Head of caudate nucleus (tissue), 42 donors: ENCODE measurements around the gene PIK3R1.

Source experiments
- DNase-seq, 42 donors: peaks; one replicate each; pipeline versions ENCODE4 v3.0.0 to v3.0.0-alpha.2; 2020 to 2021; ENCODE audit warnings: mixed read lengths in 7 of 42
- intact Hi-C: fragments of 100-400 bp; cut with DNase I; formaldehyde crosslinking; loops from one replicate; pipeline ENCODE4 v1.15.0; 2022

PIK3R1 gene

DNA sequence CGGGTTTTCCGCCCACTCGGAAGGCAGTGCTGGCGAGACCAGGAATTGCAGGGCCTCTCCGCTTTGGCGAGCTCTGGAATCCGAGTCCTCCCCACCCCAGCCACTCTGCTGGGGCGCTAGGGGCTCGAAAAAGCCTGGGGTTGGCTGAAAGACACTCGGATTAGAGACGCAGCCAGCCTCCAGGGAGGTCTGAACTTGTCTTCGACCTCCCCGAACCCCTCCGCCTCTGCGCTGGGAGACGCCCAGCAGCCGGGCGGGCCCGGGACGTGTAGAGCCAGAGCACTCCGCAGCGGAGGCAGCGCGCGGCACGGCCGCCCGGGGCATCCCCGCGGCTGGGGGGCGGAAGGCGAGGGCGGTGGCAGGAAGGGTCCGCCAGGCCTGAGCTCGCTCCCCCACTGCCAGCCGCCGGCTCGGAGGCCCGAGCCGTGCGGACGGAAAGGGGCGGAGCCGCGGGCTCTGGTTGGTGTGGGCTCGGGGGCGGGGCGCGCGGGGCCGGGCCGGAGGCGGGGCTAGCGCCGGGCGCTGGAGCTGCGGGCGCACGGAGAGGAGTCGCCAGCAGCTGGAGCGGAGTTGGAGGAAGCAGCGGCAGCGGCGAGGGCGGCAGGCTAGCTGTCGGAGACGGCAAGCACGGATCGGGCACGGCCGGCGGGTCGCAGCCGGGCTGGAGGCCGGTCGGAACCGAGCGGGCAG, at the start of gene PIK3R1:
Gene PIK3R1, plus strand, starts transcription at position 549 of the 690 bp plus-strand sequence. CDS start 10,920 bp downstream, outside the sequence.
- intact Hi-C loops, result loop anchor here (10.0 kb wide), 2 partner anchors 131 to 201 kb away; no protein-coding TSS in a partner anchor

DNA sequence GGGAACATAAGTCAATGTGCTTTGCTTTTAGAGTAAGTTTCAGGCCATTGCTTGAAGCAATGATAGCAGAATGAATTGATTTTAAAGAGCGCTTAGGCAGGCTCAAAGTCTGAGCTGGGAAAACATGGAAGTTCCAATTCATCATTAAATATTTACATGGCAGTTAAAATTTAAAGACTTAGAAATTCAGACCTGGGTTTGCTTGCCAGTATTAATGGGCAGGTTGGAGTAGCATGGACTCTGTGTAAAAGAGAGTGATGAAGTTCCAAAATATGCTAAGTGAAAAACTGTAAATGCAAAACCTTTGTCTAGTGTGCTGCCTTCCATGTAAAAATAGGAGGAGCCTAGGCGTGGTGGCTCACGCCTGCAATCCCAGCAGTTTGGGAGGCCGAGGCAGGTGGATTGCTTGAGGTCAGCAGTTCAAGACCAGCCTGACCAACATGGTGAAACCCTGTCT, 48.3 kb upstream of the PIK3R1 start:
- intact Hi-C loops, result no loop called here
- no peak for DNase-seq

More for the DNA sequence above, at the start of gene PIK3R1:
- peak; percentile 85 to 99 (median 96) for DNase-seq

DNA sequence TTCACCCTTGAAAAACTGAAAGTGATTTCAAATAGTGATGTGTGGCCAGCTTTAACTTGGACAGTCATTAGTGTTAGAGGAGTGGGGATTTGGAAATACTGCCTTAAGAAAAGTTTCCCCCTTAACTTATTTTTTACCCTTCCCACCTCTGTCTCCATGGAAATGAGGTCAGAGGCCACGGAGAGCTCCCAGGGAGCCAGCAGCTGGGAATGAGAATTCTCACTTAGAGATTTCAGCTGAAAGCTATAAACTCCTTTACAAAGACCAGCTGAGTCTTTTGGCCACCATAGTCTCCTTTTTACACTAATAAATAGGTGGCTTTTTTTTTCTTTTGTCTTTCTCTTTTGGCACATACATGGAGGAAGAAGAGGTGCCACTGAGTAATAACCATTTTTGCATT, 45.7 kb upstream of the PIK3R1 start:
- intact Hi-C loops, result no loop called here

DNA sequence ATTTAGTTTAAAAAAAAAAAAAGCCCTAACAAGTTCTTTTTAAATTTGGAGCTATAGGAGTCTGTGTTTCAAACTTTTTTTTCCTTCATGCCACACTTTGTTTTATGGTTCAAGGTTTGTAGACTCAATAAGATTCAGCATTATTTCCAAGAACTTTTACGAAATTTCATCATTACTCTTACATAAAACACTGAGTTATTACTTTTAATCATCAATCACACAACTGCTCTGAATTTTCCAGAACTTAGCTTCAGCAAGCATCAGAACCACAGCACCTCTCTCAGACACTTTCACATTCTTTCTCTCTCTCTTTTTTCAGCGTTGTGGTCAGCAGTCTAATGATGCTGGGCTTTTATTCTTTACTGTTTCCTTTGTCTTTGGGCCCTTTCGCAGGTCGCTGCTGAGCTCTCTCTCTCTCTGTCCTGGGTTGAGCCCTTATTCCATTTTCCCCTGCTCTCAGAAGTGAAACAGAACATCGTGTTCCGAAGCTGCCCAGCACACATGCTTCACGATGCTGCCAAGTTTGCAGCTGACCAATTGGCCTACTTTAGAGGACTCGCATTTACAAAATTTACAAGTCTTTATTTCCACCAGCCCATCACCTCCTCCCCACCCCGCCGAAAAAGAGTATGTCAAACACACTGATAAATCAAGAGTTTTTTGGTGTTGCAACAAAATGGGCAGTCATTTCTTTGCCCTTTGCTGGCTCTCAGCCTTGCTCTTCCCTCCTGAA, 44.6 kb upstream of the PIK3R1 start:
- intact Hi-C loops, result no loop called here
- DNase-seq, result peak; percentile 18 to 89 (median 72)

More for the DNA sequence above, 45.7 kb upstream of the PIK3R1 start:
- DNase-seq, result no peak

DNA sequence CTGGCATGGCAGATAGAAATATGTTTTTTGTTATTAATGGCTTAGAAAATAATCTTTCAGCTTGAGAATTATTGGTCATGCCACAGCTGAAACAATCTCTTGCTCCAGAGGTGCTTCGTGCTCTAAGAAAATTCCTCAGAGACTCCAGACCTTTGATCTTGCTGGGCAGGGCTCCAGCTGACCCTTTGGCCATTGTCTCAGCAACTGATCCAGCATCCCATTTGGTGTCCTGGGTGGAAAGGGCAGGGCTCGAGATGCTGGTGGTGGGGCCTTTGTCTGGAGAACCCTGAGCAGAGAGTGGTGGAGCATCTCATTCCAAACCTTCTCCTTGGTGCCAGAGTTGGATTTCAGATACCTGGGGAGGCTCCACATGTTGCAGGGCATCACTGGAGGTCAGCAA, 43.2 kb upstream of the PIK3R1 start:
- intact Hi-C loops, result no loop called here

DNA sequence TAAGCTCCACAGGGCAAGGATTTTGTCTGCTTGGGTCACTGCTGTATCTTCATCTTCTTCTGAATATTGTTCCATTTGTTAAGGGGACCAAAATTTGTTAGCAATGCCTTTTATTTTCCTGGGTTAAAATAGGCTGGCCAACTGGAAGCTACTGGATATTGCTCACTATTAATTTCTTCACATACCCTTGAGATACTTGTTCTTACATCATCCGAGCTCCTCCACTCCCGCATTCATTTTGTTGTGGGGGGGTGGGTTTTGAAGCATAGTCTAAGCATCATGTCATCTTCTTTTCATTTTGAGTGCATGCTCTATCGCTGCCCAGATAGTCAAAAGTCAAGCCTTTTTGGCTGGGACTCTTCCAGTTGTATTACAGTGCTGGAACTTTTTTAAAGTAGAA, 42.5 kb upstream of the PIK3R1 start:
- intact Hi-C loops, result no loop called here

More for the DNA sequence above, 43.2 kb upstream of the PIK3R1 start:
- no peak for DNase-seq

DNA sequence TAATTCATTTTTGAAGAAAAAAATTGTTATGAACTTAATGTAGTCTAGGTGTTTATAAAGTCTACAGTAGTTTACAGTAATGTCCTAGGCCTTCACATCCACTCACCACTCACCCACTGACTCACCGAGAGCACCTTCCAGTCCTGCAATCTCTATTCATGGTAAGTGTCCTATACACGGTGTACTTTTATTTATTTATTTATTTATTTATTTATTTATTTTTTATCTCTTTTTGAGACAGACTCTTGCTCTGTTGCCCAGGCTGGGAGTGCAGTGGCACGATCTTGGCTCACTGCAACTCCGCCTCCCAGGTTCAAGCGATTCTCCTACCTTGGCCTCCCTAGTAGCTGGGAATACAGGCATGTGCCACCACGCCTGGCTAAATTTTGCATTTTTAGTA, 39.3 kb upstream of the PIK3R1 start:
- intact Hi-C loops, result no loop called here
- DNase-seq, result no peak

More for the DNA sequence above, 42.5 kb upstream of the PIK3R1 start:
- no peak for DNase-seq

DNA sequence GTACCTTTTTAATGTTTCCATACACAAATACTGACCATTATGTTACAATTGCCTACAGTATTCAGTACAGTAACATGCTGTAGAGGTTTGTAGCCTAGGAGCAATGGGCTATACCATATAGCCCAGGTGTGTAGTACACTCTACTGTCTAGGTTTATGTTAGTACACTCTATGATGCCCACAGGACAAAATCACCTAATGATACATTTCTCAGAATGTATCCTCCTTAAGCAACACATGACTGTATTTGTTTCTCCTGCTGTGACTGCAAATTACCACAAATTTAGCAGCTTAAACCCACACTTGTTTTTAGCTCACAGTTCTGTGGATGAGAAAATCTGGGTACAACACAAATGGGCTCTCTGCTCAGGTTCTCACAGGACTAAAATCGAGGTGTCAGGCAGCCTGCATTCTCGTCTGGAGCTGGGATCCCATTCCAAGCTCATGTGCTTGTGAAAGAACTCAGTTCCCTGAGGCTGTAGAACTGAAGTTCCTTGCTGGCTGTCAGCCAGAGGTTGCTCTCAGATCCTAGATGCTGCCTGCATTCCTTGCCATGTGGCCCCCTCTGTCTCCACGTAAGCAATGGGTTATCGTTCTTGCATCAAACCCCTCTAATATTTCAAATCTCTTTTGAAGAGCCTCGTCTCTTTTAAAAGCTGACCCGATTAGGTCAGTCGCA, 38.6 kb upstream of the PIK3R1 start:
- DNase-seq, result no peak
- intact Hi-C loops, result no loop called here

DNA sequence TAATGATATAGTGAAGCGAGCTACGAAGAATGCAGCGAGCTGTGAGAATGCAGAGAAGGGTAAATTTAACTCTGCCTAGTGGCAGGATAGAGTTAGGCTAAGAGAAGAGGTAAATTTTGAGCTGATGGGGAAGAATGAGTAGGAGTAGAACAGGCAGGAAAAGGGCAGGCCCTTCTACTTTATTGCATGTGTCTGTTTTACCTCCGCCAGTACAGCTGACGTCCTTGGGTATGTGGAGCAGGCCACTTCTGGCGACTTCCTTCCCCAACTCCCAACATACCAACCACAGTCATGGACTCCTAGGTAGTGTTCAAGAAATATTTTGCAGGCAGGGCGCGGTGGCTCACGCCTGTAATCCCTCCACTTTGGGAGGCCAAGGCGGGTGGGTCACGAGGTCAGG, 37.9 kb upstream of the PIK3R1 start:
- DNase-seq, result no peak
- intact Hi-C loops, result no loop called here

DNA sequence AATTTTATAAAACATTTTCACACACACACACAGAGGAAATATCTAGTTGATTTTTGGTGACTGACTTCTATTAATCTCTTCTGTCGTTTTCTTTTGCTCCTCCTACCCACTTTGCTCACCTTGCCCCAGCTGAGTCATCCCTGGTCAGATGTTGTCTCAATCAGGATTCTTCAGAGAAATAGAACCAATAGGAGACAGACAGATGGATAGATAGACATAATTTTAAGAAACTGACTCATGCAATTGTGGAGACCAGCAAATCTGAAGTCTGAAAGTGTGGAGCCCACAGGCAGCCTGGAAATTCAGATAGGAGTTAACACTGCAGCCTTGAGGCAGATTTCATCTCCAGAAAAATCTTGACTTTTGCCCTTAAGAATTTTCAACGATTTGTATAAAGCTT, 37.0 kb upstream of the PIK3R1 start:
- intact Hi-C loops, result no loop called here
- peak in 6 of 42 donors; percentile 33 to 64 (median 38) for DNase-seq

DNA sequence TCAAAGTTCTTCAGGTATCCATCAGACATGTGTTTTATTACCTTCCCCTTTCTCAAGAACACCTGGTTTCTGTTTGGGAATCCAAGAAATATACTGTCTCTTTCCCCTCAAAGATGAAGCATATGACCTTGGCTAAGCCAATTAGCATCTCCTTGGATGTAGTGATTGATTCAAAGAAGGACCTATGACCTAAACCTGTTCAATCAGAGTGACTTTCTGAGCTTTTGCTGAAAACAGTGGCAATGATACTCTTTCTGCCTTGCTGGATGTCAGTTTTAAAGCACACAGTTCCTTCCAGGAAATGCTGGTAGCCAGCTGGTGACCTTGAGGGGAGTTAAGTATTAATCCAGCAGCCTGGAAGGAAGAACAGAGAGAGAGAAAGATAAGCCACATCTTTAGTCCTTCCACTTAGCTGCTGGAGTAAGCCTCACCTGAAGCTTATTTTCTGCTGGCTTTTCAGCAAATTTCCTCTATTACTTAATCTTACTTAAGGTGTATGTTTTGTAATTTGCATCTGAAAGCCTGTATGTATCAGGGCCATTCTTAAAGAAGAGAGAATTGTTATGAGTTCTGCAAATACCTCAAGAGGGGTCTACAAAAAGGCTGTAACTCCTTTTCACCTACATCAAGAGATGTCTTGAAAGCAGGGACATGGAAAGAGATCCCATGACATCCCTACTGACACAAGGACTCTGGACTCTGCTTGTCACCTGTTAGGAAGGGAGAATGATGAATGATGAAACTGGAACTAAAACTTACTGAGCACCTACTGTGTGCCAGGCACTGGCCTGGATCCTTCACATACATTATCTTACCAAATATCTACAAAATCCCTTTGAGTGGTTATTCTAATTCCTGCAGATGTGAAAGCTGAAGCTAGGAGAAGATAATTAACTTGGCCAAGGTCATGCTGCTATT, 35.2 kb upstream of the PIK3R1 start:
- DNase-seq, result no peak
- intact Hi-C loops, result no loop called here

DNA sequence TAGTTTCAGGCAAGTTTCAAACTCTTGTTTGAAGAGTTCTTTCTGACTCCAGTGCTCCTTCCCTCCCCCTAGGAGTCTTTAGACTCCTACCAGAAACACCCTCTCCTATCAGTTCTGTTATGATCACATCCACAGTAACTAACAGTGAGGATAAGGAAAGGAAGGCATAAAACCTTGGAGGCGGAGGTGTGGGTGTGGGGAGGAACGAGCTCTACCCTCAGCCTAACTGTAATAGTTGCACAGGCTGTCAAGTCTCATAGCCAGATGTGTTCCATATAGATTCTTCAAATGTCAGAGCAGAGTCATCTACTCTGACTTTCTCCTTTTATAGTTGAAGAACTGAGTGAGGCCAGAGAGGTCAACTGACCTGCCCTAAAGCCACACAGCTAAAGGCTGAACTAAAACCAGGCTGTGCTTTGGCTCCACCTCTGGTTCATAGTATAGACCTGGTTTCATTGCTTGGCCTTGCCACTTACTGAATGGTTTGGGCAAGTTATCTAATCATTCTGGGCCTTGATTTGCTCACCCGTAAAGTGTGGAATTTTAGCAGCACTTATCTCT, 34.4 kb upstream of the PIK3R1 start:
- DNase-seq, result peak in 32 of 42 donors; percentile 23 to 86 (median 54)
- intact Hi-C loops, result no loop called here

DNA sequence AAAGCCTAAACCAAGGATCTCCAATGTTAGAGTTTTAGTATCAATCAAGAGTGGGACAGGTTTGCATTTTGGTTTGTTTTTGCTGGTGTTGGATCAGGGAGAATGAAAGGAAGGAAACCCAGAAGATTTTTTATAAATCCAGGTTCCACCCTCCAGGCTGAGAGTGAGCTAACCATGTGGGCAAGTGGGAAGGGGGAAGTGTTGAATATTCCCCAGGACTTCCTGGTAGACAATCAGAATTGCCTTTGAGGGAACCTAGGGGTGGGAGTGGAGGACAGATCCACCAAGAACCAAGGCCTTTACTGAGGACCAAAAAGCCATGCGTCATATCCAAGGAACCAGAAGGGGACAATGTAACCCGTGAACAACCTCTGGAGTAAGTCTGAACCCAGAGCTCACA, 33.5 kb upstream of the PIK3R1 start:
- intact Hi-C loops, result no loop called here
- no peak for DNase-seq

DNA sequence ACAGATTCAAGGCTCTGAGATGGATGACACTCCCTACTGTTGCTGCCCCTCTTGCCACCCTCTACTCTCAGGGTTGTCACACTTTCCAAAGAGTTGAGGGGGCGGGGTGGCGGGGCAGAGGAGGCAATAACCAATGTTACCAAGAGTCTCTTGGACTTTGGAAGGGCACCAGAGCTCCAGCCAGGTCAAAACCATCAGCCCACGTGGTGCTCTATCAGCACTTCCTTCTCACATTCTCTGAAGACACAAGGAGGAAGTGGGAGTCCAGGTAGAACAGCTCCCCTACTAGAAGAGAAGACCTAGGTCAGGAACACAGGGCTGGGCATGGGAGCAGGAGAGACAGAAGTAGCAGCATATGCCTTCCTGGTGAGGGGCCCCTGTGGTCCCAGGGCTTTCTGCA, 33.0 kb upstream of the PIK3R1 start:
- intact Hi-C loops, result no loop called here
- DNase-seq, result no peak

DNA sequence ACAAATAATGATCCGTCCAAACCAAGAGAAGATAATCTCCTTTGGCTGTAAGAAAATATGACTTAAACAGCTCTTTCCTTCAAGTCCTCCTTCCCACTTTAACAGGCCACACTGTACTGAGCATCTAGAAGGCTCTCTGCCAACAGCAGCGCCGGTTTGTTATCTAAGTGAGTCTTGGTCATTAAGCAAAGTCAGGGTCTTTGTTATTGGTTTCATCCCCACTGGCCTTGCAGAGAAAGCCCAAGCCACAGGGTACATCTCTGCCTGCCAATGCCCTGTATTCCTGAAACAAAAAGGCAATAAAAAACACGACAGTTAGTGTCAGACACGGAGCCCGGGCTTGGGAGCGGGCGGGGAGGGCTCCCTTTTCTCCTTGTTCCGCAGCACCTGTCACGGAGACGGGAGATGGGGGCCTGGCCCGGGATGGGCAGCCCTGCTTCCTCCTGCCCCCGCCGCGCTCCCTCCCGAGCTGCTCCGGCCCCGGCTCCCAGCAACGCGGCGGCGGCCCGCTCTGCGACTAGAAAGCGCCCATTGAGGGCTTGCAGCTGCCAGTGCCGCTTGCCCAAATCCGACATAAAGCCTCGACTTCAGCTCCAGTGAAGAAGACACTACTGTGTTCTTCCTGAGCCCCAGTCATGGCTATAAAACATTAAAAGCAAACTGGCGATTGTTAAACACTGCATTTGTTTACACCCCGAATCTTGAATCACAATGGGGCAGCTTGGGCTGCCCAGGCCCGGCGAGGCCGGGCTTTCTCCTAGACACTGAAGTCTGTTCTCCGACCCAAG, 28.1 kb upstream of the PIK3R1 start:
- peak; percentile 83 to 97 (median 91) for DNase-seq
- intact Hi-C loops, result no loop called here

DNA sequence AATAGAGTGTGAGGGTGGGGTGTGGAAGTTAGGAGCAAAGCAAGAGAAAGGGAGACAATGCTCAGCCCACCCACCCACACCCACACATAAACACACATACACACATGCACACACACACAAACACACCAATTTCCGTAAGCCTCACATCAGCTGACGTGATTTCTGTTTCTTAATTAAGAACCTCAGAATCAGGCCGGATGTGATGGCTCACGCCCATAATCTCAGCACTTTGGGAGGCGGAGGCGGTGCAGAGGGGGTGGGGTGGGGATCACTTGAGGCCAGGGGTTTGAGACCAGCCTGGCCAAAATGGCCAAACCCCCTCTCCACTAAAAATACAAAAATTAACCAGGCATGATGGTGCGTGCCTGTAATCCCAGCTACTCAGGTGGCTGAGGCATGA, 26.4 kb upstream of the PIK3R1 start:
- peak in 9 of 42 donors; percentile 12 to 49 (median 30) for DNase-seq
- intact Hi-C loops, result no loop called here

DNA sequence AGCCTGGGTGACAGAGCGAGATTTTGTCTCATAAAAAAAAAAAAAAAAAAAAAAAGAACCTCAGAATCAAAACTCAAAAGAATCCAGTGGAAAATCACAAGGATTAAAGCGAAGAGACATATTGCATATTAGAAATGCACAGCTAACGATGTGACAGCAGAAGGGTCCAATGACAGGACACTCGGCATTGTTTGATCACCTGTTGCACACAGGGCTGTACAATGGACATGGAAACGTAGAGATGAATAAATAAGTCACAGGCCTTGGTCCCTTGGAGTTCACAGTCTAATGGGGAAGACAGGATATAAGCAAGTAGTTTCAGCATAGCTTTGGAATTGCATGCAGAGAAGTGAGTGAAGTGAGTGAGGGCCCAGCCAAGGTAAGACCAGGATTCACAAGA, 25.9 kb upstream of the PIK3R1 start:
- intact Hi-C loops, result no loop called here
- DNase-seq, result no peak

DNA sequence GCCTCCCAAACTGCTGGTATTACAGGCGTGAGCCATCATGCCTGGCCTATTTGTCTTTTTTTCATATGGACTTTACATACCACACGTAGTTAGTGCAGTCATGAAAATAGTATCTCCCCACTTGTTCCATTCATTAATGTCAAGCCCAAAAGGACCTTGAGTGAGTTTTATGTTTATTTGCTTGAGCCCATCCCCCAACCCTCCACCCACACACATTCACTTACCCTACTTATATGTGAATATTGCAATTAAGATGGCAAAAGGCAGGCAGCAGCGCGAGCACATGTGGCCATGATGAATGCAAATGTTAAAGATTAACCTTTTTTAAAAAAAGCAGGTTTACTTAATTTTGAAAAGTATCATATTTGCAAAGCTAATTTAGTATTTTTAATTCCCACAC, 24.9 kb upstream of the PIK3R1 start:
- intact Hi-C loops, result no loop called here
- no peak for DNase-seq
